HEK293 (cell line): ENCODE measurements around the gene LSM10.

ENCODE experiments used
- CTCF ChIA-PET: fragments of 350-600 bp; formaldehyde crosslinking; extraction: SDS; loops from one replicate; lab custom pipeline; 2021; ENCODE audit warnings: antibody characterized with exemption; lab: Yijun Ruan, JAX
- POLR2A ChIA-PET: fragments of 300-600 bp; formaldehyde crosslinking; extraction: SDS; loops from one replicate; lab custom pipeline; 2020; ENCODE audit warnings: antibody characterized with exemption, inconsistent platforms; lab: Yijun Ruan, JAX
- H3K27ac ChIP-seq: fragments of 200-500 bp; sonication (Bioruptor generic); 2 replicates; pipeline ENCODE4 v1.5.1; 2014; ENCODE audit warnings: low read depth, low read length, control low read depth, inconsistent platforms; ENCODE audit errors: extremely low read depth
- H3K36me3 ChIP-seq, 2 experiments: fragments of 200-500 bp in 1 of 2; sonication (Bioruptor generic) in 1 of 2; 1 replicate in 1 of 2; 2 replicates in 1 of 2; pipeline ENCODE4 v1.5.1; 2014 to 2017; ENCODE audit warnings: inconsistent platforms in 2 of 2, low read length in 2 of 2; ENCODE audit not compliant: control insufficient read depth in 2 of 2, insufficient read depth in 1 of 2
- H3K4me1 ChIP-seq: fragments of 200-500 bp; sonication (Bioruptor generic); 2 replicates; pipeline ENCODE4 v1.5.1; 2014; ENCODE audit warnings: mild to moderate bottlenecking, low read length, inconsistent platforms; ENCODE audit not compliant: control insufficient read depth, insufficient read depth
- H3K4me3 ChIP-seq: 2 replicates; pipeline ENCODE4 v1.5.1; 2011; ENCODE audit warnings: low read depth, mild to moderate bottlenecking, control low read depth, low read length, moderate library complexity
- H3K9me3 ChIP-seq: fragments of 200-500 bp; sonication (Bioruptor generic); 2 replicates; pipeline ENCODE4 v1.5.1; 2014; ENCODE audit warnings: low read depth, low read length, inconsistent platforms; ENCODE audit not compliant: control insufficient read depth, insufficient read depth
- BCL11B ChIP-seq: fragments of 450-650 bp; formaldehyde crosslinking; IDR thresholded peaks from 2 replicates; pipeline ENCODE4 v1.5.1; 2016; ENCODE audit warnings: low read depth, missing biosample characterization, missing genetic modification characterization
- GFI1B ChIP-seq: fragments of 450-650 bp; formaldehyde crosslinking; IDR thresholded peaks from 2 replicates; pipeline ENCODE4 v1.5.1; 2016; ENCODE audit warnings: missing biosample characterization, missing genetic modification characterization
- KLF1 ChIP-seq: fragments of 450-650 bp; formaldehyde crosslinking; IDR thresholded peaks from 2 replicates; pipeline ENCODE4 v1.5.1; 2016; ENCODE audit warnings: missing biosample characterization, missing genetic modification characterization
- SCRT1 ChIP-seq: fragments of 450-650 bp; formaldehyde crosslinking; IDR thresholded peaks from 2 replicates; pipeline ENCODE4 v1.5.1; 2016; ENCODE audit warnings: missing biosample characterization, missing genetic modification characterization, borderline replicate concordance
- SP3 ChIP-seq: fragments of 450-650 bp; formaldehyde crosslinking; IDR thresholded peaks from 2 replicates; pipeline ENCODE4 v1.5.1; 2016; ENCODE audit warnings: missing biosample characterization, missing genetic modification characterization
- ZNF112 ChIP-seq: fragments of 450-650 bp; formaldehyde crosslinking; IDR thresholded peaks from 2 replicates; pipeline ENCODE4 v1.5.0; 2017; ENCODE audit warnings: missing biosample characterization, missing genetic modification characterization
- ZNF133 ChIP-seq: fragments of 450-650 bp; formaldehyde crosslinking; IDR thresholded peaks from 2 replicates; pipeline ENCODE4 v1.5.1; 2016; ENCODE audit warnings: missing biosample characterization, missing genetic modification characterization
- ZNF140 ChIP-seq: fragments of 450-650 bp; formaldehyde crosslinking; IDR thresholded peaks from 2 replicates; pipeline ENCODE4 v1.5.1; 2016; ENCODE audit warnings: missing biosample characterization, missing genetic modification characterization
- ZNF146 ChIP-seq: fragments of 450-650 bp; formaldehyde crosslinking; IDR thresholded peaks from 2 replicates; pipeline ENCODE4 v1.5.1; 2016; ENCODE audit warnings: missing biosample characterization, missing genetic modification characterization
- ZNF16 ChIP-seq: fragments of 450-650 bp; formaldehyde crosslinking; IDR thresholded peaks from 2 replicates; pipeline ENCODE4 v1.5.1; 2016; ENCODE audit warnings: low read depth, missing biosample characterization, missing genetic modification characterization
- ZNF24 ChIP-seq: fragments of 450-650 bp; formaldehyde crosslinking; IDR thresholded peaks from 2 replicates; pipeline ENCODE4 v1.5.1; 2016; ENCODE audit warnings: missing biosample characterization, missing genetic modification characterization
- ZNF26 ChIP-seq: fragments of 450-650 bp; formaldehyde crosslinking; IDR thresholded peaks from 2 replicates; pipeline ENCODE4 v1.5.1; 2016; ENCODE audit warnings: missing biosample characterization, missing genetic modification characterization
- ZNF394 ChIP-seq: fragments of 450-650 bp; formaldehyde crosslinking; IDR thresholded peaks from 2 replicates; pipeline ENCODE4 v1.5.1; 2016; ENCODE audit warnings: missing biosample characterization, missing genetic modification characterization, mild to moderate bottlenecking, moderate library complexity, borderline replicate concordance
- ZNF518A ChIP-seq: fragments of 450-650 bp; formaldehyde crosslinking; conservative IDR thresholded peaks from 2 replicates; pipeline ENCODE4 v1.5.1; 2016; ENCODE audit warnings: low read depth, missing biosample characterization, missing genetic modification characterization
- ZNF521 ChIP-seq: fragments of 450-650 bp; formaldehyde crosslinking; IDR thresholded peaks from 2 replicates; pipeline ENCODE4 v1.5.1; 2017; ENCODE audit warnings: missing biosample characterization, mild to moderate bottlenecking, missing genetic modification characterization
- ZNF660 ChIP-seq: fragments of 450-650 bp; IDR thresholded peaks from 2 replicates; pipeline ENCODE4 v1.5.1; 2018; ENCODE audit warnings: missing biosample characterization, mild to moderate bottlenecking, missing genetic modification characterization
- ZNF768 ChIP-seq: fragments of 450-650 bp; formaldehyde crosslinking; IDR thresholded peaks from 2 replicates; pipeline ENCODE4 v1.5.1; 2018; ENCODE audit warnings: missing biosample characterization, mild to moderate bottlenecking, missing genetic modification characterization
- ZNF776 ChIP-seq: fragments of 450-650 bp; formaldehyde crosslinking; IDR thresholded peaks from 2 replicates; pipeline ENCODE4 v1.5.0; 2017; ENCODE audit warnings: missing biosample characterization, missing genetic modification characterization, borderline replicate concordance
- TF ChIP-seq, protein P1 (sequence below): fragments of 450-650 bp; formaldehyde crosslinking; IDR thresholded peaks from 2 replicates; pipeline ENCODE4 v1.5.1; 2017; ENCODE audit warnings: missing biosample characterization, missing genetic modification characterization
- TF ChIP-seq, protein P2 (sequence below): fragments of 450-650 bp; formaldehyde crosslinking; optimal IDR thresholded peaks from 2 replicates; pipeline ENCODE3; 2016; ENCODE audit warnings: missing biosample characterization, mild to moderate bottlenecking, missing genetic modification characterization

LSM10 gene

GRCh38 chr1:36411674-36412648 lies 14.3 kb upstream of the LSM10 start:
- Histone ChIP-seq H3K4me1 (no peaks in the 10 kb centered on the region), H3K9me3 (no peaks in the 10 kb centered on the region), H3K27ac (no peak overlapping the region), H3K36me3 (no peaks in the 10 kb centered on the region), H3K4me3 (no peak overlapping the region)
- ChIA-PET POLR2A (interaction anchor here (0.6 to 1.9 kb wide), 3 partner anchors 15 to 523 kb away, joined by 4 to 15 read pairs (median 6); partner anchors contain the start of gene LSM10), CTCF (interaction anchor here (0.5 to 1.2 kb wide), 3 partner anchors 8 to 751 kb away, joined by 3 to 6 read pairs (median 5); no protein-coding TSS in a partner anchor)
- TF ChIP-seq ZNF16 (tag by site-specific recombination) = no peak
- TF ChIP-seq, protein P1, sequence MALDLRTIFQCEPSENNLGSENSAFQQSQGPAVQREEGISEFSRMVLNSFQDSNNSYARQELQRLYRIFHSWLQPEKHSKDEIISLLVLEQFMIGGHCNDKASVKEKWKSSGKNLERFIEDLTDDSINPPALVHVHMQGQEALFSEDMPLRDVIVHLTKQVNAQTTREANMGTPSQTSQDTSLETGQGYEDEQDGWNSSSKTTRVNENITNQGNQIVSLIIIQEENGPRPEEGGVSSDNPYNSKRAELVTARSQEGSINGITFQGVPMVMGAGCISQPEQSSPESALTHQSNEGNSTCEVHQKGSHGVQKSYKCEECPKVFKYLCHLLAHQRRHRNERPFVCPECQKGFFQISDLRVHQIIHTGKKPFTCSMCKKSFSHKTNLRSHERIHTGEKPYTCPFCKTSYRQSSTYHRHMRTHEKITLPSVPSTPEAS = no peak
- no peak for TF ChIP-seq GFI1B (tag by site-specific recombination)
- peak; percentile 26; the same call in 1 of the 2 replicates for TF ChIP-seq KLF1 (tag by site-specific recombination)
- TF ChIP-seq ZNF394 (tag by site-specific recombination) = peak; percentile 58; the same call in 1 of the 2 replicates
- no peak for TF ChIP-seq SCRT1 (tag by site-specific recombination)
- TF ChIP-seq SP3 (tag by site-specific recombination) = 0 out of 2 replicates have a peak, but pooled peaks have one; percentile 16

- POLR2A ChIA-PET = interaction anchor here (0.5 to 1.7 kb wide), 3 partner anchors 10 to 53 kb away, joined by 3 to 9 read pairs (median 4); partner anchors contain the start of gene LSM10
- CTCF ChIA-PET = interaction anchor here (0.8 to 1.4 kb wide), 2 partner anchors 14 to 39 kb away, joined by 3 to 6 read pairs; no protein-coding TSS in a partner anchor
- H3K9me3 ChIP-seq = no peaks in the 10 kb centered on the region
These were observed 10.8 kb upstream of the LSM10 start for GRCh38 chr1:36408479-36408878.

More at GRCh38 chr1:36408479-36408878, 10.8 kb upstream of the LSM10 start:
- Histone ChIP-seq H3K36me3 (no peaks in the 10 kb centered on the region), H3K4me3 (no peak overlapping the region), H3K27ac (no peak overlapping the region), H3K4me1 (no peaks in the 10 kb centered on the region)
- no peak for TF ChIP-seq ZNF26 (tag by site-specific recombination)
- TF ChIP-seq ZNF133 (tag by site-specific recombination) = no peak
- TF ChIP-seq ZNF112 (tag by site-specific recombination) = no peak
- TF ChIP-seq ZNF140 (tag by site-specific recombination) = no peak
- TF ChIP-seq ZNF518A (tag by site-specific recombination) = no peak
- no peak for TF ChIP-seq ZNF521 (tag by site-specific recombination)
- no peak for TF ChIP-seq ZNF146 (tag by site-specific recombination)
- no peak for TF ChIP-seq ZNF776 (tag by site-specific recombination)
- TF ChIP-seq ZNF768 = no peak
- TF ChIP-seq, protein P2, sequence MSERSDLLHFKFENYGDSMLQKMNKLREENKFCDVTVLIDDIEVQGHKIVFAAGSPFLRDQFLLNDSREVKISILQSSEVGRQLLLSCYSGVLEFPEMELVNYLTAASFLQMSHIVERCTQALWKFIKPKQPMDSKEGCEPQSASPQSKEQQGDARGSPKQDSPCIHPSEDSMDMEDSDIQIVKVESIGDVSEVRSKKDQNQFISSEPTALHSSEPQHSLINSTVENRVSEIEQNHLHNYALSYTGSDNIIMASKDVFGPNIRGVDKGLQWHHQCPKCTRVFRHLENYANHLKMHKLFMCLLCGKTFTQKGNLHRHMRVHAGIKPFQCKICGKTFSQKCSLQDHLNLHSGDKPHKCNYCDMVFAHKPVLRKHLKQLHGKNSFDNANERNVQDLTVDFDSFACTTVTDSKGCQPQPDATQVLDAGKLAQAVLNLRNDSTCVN (tag by site-specific recombination) = no peak
- TF ChIP-seq BCL11B (tag by site-specific recombination) = no peak
- TF ChIP-seq ZNF24 = no peak
- TF ChIP-seq ZNF660 (tag by site-specific recombination) = no peak
